Natural killer cell (primary cell): ENCODE data around the gene TSPAN19. TPM values are rescaled to one million over a fixed set of nuclear protein-coding genes. Genes with fewer than 3 reads are reported as not detected.

Experiments
- ATAC-seq, 3 donors: fragments of 150-1000 bp in 2 of 3; fragments of 200-7000 bp in 1 of 3; cut with Tn5 transposase; 1 replicate in 1 of 3; 2 replicates in 2 of 3; pipeline ENCODE4 v1.10.0; 2021; ENCODE audit warnings: mild to moderate bottlenecking in 2 of 3, moderate library complexity in 2 of 3
- DNase-seq, 2 donors: peaks; one replicate each; pipeline versions ENCODE4 v3.0.0 to v3.0.0-alpha.2; 2013 to 2021; ENCODE audit warnings: mixed read lengths in 1 of 2
- H3K27ac ChIP-seq: one replicate; pipeline ENCODE4 v1.5.1; 2013; ENCODE audit warnings: mild to moderate bottlenecking, low read length
- H3K27me3 ChIP-seq: one replicate; pipeline ENCODE4 v1.6.1; 2013; ENCODE audit warnings: low read length; ENCODE audit not compliant: control insufficient read depth, insufficient read depth
- H3K36me3 ChIP-seq: one replicate; pipeline ENCODE4 v1.6.1; 2013; ENCODE audit warnings: low read length; ENCODE audit not compliant: control insufficient read depth, insufficient read depth
- H3K4me1 ChIP-seq: one replicate; pipeline ENCODE4 v1.6.1; 2013; ENCODE audit warnings: low read length; ENCODE audit not compliant: control insufficient read depth, insufficient read depth
- H3K4me3 ChIP-seq: one replicate; pipeline ENCODE4 v1.5.1; 2013; ENCODE audit warnings: low read length
- H3K9me3 ChIP-seq: one replicate; pipeline ENCODE4 v1.6.1; 2013; ENCODE audit warnings: low read length; ENCODE audit not compliant: control insufficient read depth, insufficient read depth
- H3K27ac Mint-ChIP-seq, 2 donors: one replicate each; pipeline ENCODE4 v1.8.0; 2022; ENCODE audit warnings: mild to moderate bottlenecking in 2 of 2, mixed read lengths in 2 of 2, moderate library complexity in 1 of 2
- H3K27me3 Mint-ChIP-seq, 2 donors: one replicate each; pipeline ENCODE4 v1.8.0; 2022; ENCODE audit warnings: low read depth in 2 of 2, mixed read lengths in 2 of 2
- H3K36me3 Mint-ChIP-seq: one replicate; pipeline ENCODE4 v1.8.0; 2022; ENCODE audit warnings: mixed read lengths
- H3K4me1 Mint-ChIP-seq, 2 donors: one replicate each; pipeline ENCODE4 v1.8.0; 2022; ENCODE audit warnings: mixed read lengths in 2 of 2
- H3K4me3 Mint-ChIP-seq: one replicate; pipeline ENCODE4 v1.8.0; 2022; ENCODE audit warnings: mild to moderate bottlenecking, moderate library complexity, mixed read lengths
- H3K9me3 Mint-ChIP-seq, 2 donors: one replicate each; pipeline ENCODE4 v1.8.0; 2022; ENCODE audit warnings: mixed read lengths in 2 of 2
- WGBS: methylation state at CpG from one replicate; pipeline ENCODE4 v1.1.7; 2013; ENCODE audit warnings: missing lambda C conversion rate; ENCODE audit not compliant: insufficient coverage; 5-methylcytosine and 5-hydroxymethylcytosine counted together
- intact Hi-C: fragments of 100-400 bp; cut with micrococcal nuclease; formaldehyde crosslinking; loops from one replicate; pipeline ENCODE4 v1.14.2; 2022
- total RNA-seq, 4 donors: library from RNA; stranded (reverse); fragments of 120-200 nt in 1 of 4; gene quantifications; one replicate each; pipeline versions ENCODE4 v1.2.3 to v1.2.4, GENCODE V29; 2013 to 2022
- TF ChIP-seq, protein P1 (sequence below): fragments of 200-600 bp; IDR thresholded peaks from one replicate; pipeline ENCODE4 v1.8.0; 2022; ENCODE audit warnings: antibody characterized with exemption

Gene TSPAN19
- total RNA-seq, 3 donors from 2014 or later (not counting 1 experiment from before 2014, with no cell fraction given), result not detected

DNA sequence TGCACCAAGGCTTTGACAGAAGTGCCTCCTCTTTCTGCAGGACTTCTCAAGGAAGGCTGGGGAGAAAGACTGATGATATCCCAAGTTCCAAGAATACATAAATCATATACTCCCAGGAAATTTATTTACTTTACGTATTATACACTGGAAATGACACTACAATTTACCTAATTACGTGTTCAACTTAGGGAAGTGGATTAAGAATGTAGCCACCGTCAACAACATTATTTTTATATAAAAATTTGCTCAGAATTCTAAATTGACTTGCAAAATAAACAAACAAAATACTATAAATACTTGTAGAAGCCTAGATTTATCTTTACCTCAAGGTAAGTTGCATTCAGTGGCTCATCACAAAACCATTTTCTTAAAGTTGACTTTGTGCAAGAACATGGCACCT is 18.9 kb downstream of the TSPAN19 start:
- no peak for DNase-seq
- intact Hi-C loops, result no loop called here

DNA sequence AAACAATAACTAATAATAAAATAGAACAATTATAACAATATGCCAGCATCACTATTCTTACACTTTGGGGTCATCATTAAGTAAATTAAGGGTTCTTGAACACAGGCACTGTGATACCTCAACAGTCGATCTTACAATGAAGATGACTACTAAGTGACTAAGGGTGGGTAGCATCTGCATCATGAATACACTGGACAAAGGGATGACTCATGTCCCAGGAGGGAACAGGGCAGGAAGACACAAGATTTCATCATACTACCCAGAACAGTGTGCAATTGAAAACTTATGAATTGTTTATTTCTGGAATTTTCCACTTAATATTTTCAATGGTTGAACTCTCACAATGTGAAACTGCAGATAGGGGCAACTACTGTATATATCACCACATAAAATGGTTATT is 19.7 kb downstream of the TSPAN19 start:
- no peaks in the 10 kb centered on the region for H3K27me3 Mint-ChIP-seq
- 82% methylated on average over 1 of the region's 1 CpG for WGBS
- intact Hi-C loops, result no loop called here

More for the DNA sequence above, 18.9 kb downstream of the TSPAN19 start:
- no peaks in the 10 kb centered on the region for H3K4me1 ChIP-seq
- H3K36me3 Mint-ChIP-seq, result no peaks in the 10 kb centered on the region
- no peaks in the 10 kb centered on the region for H3K27me3 ChIP-seq
- no peak for ATAC-seq
- peaks cover 0 to 3% of the 10 kb centered on the region in 2 donors for H3K9me3 Mint-ChIP-seq
- H3K27me3 Mint-ChIP-seq, result no peaks in the 10 kb centered on the region
- no peak overlapping the region for H3K4me3 ChIP-seq
- TF ChIP-seq, protein P1, sequence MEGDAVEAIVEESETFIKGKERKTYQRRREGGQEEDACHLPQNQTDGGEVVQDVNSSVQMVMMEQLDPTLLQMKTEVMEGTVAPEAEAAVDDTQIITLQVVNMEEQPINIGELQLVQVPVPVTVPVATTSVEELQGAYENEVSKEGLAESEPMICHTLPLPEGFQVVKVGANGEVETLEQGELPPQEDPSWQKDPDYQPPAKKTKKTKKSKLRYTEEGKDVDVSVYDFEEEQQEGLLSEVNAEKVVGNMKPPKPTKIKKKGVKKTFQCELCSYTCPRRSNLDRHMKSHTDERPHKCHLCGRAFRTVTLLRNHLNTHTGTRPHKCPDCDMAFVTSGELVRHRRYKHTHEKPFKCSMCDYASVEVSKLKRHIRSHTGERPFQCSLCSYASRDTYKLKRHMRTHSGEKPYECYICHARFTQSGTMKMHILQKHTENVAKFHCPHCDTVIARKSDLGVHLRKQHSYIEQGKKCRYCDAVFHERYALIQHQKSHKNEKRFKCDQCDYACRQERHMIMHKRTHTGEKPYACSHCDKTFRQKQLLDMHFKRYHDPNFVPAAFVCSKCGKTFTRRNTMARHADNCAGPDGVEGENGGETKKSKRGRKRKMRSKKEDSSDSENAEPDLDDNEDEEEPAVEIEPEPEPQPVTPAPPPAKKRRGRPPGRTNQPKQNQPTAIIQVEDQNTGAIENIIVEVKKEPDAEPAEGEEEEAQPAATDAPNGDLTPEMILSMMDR, result no peak
- no peak overlapping the region for H3K27ac Mint-ChIP-seq
- no peak overlapping the region for H3K27ac ChIP-seq
- H3K4me3 Mint-ChIP-seq, result no peak overlapping the region
- H3K36me3 ChIP-seq, result no peaks in the 10 kb centered on the region
- H3K9me3 ChIP-seq, result no peaks in the 10 kb centered on the region
- WGBS, result no CpG with 5 or more reads among the region's 3 CpGs
- no peaks in the 10 kb centered on the region for H3K4me1 Mint-ChIP-seq

DNA sequence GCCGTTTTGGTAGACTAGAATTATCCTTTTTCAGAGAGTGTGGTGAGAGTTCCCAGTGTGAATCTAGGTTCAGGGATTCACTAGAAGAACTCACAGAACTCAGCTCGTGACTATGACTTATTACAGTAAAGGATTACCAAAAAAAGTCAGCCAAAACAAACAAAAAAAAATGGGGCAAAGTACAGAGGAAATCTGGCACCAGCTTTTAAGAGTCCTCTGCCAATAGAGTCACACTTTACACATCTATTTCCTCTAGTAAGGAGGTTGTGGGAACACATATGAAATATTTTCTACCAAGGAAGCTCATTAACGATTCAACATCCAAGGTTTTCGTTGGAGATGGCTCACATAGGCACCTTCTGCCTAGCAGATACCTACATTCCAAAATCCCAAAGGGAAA is 28.2 kb downstream of the TSPAN19 start:
- H3K36me3 Mint-ChIP-seq, result no peaks in the 10 kb centered on the region
- H3K4me1 Mint-ChIP-seq, result no peaks in the 10 kb centered on the region
- intact Hi-C loops, result no loop called here
- no peak overlapping the region for H3K4me3 Mint-ChIP-seq
- Histone ChIP-seq H3K36me3 (no peaks in the 10 kb centered on the region), H3K27me3 (no peaks in the 10 kb centered on the region), H3K27ac (no peak overlapping the region), H3K9me3 (no peaks in the 10 kb centered on the region), H3K4me3 (no peak overlapping the region), H3K4me1 (no peaks in the 10 kb centered on the region)
- H3K27ac Mint-ChIP-seq, result no peak overlapping the region
- TF ChIP-seq, protein P1, result no peak
- WGBS, result 44% methylated on average over 4 of the region's 4 CpGs
- no peaks in the 10 kb centered on the region for H3K27me3 Mint-ChIP-seq
- DNase-seq (no peak), ATAC-seq (no peak)
- H3K9me3 Mint-ChIP-seq, result peaks cover 2 to 5% of the 10 kb centered on the region in 2 donors

More for the DNA sequence above, 19.7 kb downstream of the TSPAN19 start:
- H3K27ac ChIP-seq, result no peak overlapping the region
- H3K4me1 ChIP-seq, result no peaks in the 10 kb centered on the region
- H3K4me3 ChIP-seq, result no peak overlapping the region
- Mint-ChIP-seq H3K27ac (no peak overlapping the region), H3K9me3 (peaks cover 0 to 3% of the 10 kb centered on the region in 2 donors), H3K36me3 (no peaks in the 10 kb centered on the region), H3K4me1 (no peaks in the 10 kb centered on the region), H3K4me3 (no peak overlapping the region)
- no peaks in the 10 kb centered on the region for H3K36me3 ChIP-seq
- no peaks in the 10 kb centered on the region for H3K9me3 ChIP-seq
- DNase-seq (no peak), ATAC-seq (no peak)
- H3K27me3 ChIP-seq, result no peaks in the 10 kb centered on the region
- TF ChIP-seq, protein P1, result no peak

DNA sequence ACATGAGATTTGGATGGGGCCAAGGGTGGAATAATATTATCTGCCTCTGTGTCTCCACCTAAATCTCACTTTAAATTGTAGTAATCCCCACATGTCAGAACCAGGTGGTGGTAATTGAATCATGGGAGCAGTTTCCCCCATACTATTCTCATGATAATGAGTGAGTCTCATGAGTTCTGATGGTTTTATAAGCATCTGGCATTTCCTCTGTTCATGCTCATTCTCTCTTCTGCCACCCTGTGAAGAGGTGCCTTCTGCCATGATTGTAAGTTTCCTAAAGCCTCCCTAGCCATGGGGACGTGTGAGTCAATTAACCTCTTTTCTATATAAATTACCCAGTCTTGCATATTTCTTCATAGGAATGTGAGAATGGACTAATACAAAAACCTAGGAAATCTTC is 29.9 kb downstream of the TSPAN19 start:
- Histone ChIP-seq H3K9me3 (no peaks in the 10 kb centered on the region), H3K27me3 (no peaks in the 10 kb centered on the region), H3K36me3 (no peaks in the 10 kb centered on the region), H3K27ac (no peak overlapping the region), H3K4me3 (no peak overlapping the region), H3K4me1 (no peaks in the 10 kb centered on the region)
- TF ChIP-seq, protein P1, result no peak
- ATAC-seq (no peak), DNase-seq (no peak)
- intact Hi-C loops, result no loop called here
- Mint-ChIP-seq H3K36me3 (no peaks in the 10 kb centered on the region), H3K27ac (no peak overlapping the region), H3K9me3 (peaks cover 2 to 8% of the 10 kb centered on the region in 2 donors), H3K4me3 (no peak overlapping the region), H3K4me1 (no peaks in the 10 kb centered on the region), H3K27me3 (no peaks in the 10 kb centered on the region)
- no CpG with 5 or more reads among the region's 1 CpG for WGBS
